GM21447 (cell line): ENCODE data around the gene COL8A1.

ENCODE experiments used
- ATAC-seq: cut with Tn5 transposase; IDR thresholded peaks from one replicate; pipeline ENCODE4 v1.9.1; 2021; ENCODE audit not compliant: unreplicated experiment

COL8A1 gene

GRCh38 chr3:99668044-99668443 is 29.6 kb downstream of the COL8A1 start:
- ATAC-seq: no peak

- ATAC-seq: no peak
Measured at GRCh38 chr3:99669879-99670555, 31.6 kb downstream of the COL8A1 start.

- ATAC-seq: no peak
Measured at GRCh38 chr3:99670556-99670950, 32.2 kb downstream of the COL8A1 start.

- ATAC-seq: no peak
Measured at GRCh38 chr3:99674086-99674789, 35.8 kb downstream of the COL8A1 start.

- no peak for ATAC-seq
Measured at GRCh38 chr3:99678023-99678422, 39.6 kb downstream of the COL8A1 start.

GRCh38 chr3:99678896-99679295 is 40.5 kb downstream of the COL8A1 start:
- no peak for ATAC-seq

- ATAC-seq: no peak
Measured at GRCh38 chr3:99681512-99681911, 43.1 kb downstream of the COL8A1 start.

GRCh38 chr3:99681976-99682375 is 43.6 kb downstream of the COL8A1 start:
- no peak for ATAC-seq

GRCh38 chr3:99683465-99683864 is 45.1 kb downstream of the COL8A1 start:
- no peak for ATAC-seq

- no peak for ATAC-seq
Measured at GRCh38 chr3:99683876-99684275, 45.5 kb downstream of the COL8A1 start.

- no peak for ATAC-seq
Measured at GRCh38 chr3:99684644-99685043, 46.2 kb downstream of the COL8A1 start.

- ATAC-seq: no peak
Measured at GRCh38 chr3:99686469-99686868, 48.1 kb downstream of the COL8A1 start.

GRCh38 chr3:99686955-99687612 is 48.7 kb downstream of the COL8A1 start:
- peak; percentile 66 for ATAC-seq

GRCh38 chr3:99690761-99691369 is 52.5 kb downstream of the COL8A1 start:
- no peak for ATAC-seq

- no peak for ATAC-seq
Measured at GRCh38 chr3:99693636-99694035, 55.2 kb downstream of the COL8A1 start.

GRCh38 chr3:99696497-99696896 is 58.1 kb downstream of the COL8A1 start:
- ATAC-seq: no peak

GRCh38 chr3:99697250-99697649 is 58.9 kb downstream of the COL8A1 start:
- no peak for ATAC-seq

GRCh38 chr3:99698932-99699331 is 60.5 kb downstream of the COL8A1 start:
- ATAC-seq: no peak

GRCh38 chr3:99699841-99700240 is 61.4 kb downstream of the COL8A1 start:
- no peak for ATAC-seq

GRCh38 chr3:99700631-99701268 is 62.4 kb downstream of the COL8A1 start:
- no peak for ATAC-seq
